IPS DF 4.7 (cell line): ENCODE results near the gene SSPN.
"Not testable (repeated sequence)": the region's sequence is repeated elsewhere in the genome, so short reads cannot be mapped to it uniquely, and the experiment has no call there.

Experiments used
- DNase-seq: peaks from one replicate; pipeline ENCODE4 v3.0.0-alpha.2; 2013; ENCODE audit warnings: low spot score; ENCODE audit errors: extremely low read depth

SSPN gene

DNA sequence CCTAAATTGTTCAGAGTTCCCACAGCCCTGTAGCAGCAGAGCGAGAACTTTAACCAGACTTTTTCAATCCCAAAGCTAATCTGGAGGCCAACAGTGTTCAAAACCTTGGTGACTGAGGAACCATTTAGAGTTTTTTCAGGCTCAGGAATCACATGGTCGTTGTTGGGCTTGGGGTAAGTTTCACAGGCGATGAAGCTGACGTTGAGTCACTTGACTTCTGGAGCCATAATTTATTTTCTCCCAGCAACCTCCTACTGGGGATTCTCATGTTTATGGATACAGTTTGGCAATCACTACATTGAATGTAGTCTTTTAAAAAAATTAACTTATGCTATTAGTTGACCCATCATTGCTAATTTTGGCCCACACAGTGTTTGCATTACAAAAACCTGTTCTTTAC lies 34.5 kb downstream of the SSPN start:
- DNase-seq: no peak

DNA sequence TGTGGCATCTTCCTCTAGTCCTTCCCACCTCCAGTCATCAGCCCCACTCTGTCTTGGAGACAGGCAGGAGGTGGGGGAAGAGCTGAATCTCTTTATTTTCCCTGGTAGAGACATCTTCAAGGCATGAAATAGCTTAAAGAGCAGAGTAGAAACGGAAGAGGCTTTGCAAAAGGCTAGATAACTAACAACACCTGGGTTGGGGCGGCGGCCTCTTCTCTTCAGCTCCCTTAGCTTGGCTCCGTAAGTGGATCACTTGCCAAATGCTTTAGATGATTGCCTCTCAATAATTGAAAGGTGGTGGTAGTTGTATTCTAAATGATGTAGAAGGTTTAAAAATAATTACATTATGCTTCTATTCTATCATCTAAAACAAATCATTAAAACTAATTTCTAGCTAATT lies 36.1 kb downstream of the SSPN start:
- DNase-seq: no peak

DNA sequence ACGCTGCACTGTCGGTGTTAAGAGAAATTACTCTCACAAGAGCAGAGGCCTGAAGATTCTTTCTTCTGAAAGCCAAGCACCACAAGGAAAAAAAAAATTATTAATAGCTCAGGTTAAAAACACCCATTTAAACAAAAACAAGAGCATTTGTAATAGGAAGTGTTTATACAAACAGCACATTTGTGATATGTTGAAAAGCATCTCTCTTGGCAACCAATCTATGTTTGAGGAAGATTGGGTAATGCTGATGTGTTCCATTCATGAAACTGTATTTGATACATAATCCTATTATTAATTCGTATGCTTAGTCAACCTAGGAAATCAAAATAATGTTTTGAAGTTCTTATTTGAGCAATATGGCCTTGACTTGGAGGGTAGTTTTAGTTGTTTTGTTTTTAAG lies 36.5 kb downstream of the SSPN start:
- DNase-seq: no peak

DNA sequence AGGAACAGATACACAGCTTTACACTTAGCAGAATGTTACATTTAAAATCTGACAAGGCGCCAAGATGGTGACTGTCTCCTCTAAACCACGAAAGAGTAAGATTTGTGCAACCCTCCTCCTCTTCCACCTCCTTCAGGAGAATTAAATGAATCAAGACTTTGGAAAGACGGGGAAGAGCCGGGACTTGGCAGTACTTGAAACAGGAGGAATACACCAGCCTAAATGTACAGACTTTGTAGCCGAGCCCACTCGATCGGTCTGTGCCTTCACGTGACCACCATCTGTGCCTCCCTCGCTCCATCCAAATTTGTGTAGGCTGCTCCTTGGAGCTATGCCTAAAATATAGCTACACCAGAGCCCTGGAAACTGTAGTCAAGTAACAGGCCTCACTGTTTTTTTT lies 38.3 kb downstream of the SSPN start:
- DNase-seq: no peak

DNA sequence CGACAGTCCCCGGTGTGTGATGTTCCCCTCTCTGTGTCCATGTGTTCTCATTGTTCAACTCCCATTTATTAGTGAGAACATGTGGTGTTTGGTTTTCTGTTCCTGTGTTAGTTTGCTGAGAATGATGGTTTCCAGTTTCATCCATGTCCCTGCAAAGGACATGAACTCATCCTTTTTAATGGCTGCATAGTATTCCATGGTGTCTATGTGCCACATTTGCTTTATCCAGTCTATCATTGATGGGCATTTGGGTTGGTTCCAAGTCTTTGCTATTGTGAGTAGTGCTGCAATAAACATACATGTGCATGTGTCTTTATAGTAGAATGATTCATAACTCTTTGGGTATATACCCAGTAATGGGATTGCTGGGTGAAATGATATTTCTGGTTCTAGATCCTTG lies 40.1 kb downstream of the SSPN start:
- not testable (repeated sequence) for DNase-seq

DNA sequence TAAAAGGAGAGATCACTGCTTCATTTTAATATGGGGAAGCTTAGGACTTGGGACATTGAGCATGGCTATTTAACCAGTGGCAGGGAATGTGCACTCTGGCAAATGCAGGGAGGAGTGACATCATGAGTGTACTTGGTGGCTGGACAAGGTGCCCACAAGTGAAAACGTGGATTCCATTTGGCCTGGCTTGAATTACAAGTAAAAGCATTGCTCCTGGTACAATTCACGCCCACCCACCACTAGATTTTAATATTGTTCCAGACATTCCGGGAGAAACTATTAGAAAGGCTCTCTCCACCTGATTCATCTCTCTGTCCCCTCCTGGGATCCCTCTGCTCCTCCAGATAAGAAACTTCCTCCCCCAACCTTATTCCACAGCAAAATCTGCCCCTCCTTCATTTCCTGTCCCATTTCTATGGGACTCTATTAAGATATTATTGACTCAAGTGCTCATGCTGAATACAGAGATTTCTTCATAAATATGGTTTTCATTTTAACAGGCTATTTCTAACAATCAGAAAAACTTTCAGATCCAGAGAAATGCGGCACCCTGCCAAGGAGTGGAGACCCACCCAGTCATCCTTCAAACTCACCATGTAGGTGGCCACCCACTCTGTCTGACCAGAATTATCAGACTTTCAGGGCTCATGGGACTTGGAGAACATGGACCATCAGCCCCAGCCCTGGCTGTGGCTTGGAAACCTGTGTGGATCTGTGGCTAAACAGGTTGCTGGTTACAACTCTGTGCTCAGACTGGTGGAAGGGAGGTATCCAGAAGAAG lies 43.2 kb downstream of the SSPN start:
- DNase-seq: no peak

DNA sequence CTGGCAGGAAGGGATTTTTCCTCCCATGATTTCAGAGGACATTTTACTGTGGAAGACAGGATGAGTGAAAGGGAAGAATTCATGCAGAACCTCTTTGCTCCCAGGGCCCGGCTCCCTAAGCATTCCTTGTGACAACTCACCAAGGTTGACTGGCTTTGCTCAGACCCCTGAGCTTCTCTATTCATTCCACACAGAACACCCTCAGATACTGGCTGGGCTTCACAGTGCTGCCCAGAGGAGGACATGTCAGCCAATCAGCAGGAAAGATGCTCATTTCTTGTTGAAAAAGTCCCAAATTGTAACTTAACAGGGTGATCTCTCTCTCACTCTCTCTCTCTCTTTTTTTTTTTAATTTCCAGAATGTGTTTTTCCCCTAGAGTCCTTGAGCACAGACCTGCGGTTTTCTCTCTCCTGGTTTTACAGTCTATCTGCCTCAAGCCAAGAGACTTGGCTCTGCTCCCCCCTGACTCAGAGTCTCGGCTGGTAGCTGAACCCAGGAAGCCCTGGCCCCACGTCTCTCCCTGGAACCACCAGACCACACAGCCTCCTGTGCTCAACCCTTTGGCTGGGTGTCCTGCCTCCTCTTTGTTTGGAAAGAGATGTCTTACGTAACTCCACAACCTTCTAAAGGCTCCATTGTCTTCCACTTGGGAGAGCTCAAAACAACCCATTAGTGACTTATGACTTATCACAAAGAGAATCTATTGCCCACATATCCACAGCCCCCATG lies 43.9 kb downstream of the SSPN start:
- no peak for DNase-seq

DNA sequence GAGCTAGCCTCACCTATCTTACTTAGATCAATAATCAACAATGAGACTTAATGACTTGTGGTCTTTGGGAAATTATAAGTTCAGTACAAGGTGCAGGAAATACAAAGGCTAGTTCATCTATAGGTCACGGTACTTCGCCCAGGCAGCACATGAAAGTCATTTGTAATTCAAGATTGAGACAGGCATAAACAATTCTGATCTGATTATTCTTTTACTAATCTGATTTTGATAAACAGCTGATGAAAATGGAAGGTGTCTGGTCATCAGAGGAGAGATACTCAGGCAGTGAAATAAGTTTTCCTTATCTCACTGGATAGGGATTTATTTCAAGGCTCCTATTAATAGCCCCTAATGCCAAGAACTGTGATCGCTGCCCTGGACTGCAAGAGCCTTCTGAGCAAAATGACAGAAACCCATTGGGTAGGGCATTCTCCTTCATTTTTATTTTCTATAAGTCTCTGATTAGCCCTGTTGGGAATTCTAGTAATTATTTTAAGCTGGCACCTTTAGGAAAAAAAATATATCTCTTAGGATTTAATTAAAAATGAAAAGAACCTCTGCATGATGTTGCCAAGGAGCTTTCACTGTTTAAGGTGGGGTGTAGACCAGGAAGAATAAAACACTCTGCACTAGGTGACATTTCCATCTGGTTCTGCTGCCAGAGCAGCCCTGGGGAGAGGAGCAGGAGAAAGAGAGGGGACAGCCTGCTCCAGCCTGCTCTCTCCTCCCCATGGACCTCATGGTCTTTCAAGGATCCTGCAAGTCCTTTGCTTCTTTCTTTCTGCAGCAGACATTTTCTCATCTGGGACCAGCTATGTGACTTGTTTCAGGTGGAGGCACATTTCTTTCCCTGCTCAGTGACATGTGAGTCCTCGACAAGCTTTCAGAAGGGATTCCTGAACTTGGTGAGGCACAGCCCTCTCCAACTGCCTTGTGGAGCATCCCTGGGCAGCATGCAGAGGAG lies 44.8 kb downstream of the SSPN start:
- no peak for DNase-seq

DNA sequence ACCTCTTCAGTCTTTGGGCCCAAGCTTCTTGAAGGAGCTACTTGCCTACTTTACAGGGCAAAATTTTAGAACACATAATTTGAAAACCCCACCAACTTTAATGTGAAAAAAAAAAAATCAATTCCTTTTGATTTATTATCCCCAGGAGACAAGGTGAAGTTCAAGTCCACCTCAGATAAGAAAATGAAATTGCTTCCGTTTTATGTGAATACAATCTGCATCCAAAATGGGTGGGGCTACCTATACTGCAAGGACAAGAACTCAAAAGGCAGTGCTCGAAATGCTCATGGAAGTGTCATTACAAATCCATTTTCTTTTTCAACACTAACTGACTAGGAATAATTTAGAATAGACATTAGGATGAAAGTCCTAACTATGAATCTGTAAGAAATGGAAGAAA lies 45.7 kb downstream of the SSPN start:
- DNase-seq: no peak

DNA sequence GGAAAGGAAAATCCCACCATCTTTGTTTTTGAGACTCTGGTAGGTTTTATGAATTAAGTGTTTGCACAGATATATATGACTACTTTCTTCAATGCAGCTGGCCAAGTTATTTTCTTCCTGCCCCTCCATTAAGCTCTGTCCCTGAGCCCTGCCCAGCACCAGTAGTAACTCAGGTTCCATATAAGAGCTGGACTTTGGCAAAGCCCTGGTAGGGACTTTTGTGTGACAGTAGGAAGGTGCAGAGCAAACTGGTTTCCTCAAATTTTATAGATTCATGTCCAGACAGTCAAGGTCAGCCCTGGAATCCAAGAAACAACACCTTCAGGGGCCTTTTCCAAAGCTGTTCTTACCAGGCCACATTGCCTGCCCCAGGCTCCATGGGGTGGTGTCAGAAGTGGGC lies 47.3 kb downstream of the SSPN start:
- no peak for DNase-seq

DNA sequence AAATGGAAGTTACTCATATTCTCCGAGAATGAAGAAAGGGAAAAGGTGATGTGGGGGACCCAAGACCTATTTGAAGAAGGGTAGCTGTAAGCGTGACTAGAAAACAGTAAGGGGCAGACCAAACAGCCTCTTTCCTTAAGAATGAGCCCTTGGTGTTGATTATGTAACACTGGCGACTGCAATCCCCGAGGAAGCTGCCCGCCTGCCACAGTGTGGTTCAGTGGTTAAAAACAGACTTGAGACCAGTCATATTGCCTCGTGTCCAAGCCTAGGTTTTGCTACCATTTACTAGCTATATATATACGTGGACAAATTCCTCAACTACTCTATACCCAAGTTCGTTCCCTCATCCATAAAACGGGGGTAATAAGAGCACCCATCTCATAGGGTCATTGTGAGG lies 49.1 kb downstream of the SSPN start:
- DNase-seq: no peak

DNA sequence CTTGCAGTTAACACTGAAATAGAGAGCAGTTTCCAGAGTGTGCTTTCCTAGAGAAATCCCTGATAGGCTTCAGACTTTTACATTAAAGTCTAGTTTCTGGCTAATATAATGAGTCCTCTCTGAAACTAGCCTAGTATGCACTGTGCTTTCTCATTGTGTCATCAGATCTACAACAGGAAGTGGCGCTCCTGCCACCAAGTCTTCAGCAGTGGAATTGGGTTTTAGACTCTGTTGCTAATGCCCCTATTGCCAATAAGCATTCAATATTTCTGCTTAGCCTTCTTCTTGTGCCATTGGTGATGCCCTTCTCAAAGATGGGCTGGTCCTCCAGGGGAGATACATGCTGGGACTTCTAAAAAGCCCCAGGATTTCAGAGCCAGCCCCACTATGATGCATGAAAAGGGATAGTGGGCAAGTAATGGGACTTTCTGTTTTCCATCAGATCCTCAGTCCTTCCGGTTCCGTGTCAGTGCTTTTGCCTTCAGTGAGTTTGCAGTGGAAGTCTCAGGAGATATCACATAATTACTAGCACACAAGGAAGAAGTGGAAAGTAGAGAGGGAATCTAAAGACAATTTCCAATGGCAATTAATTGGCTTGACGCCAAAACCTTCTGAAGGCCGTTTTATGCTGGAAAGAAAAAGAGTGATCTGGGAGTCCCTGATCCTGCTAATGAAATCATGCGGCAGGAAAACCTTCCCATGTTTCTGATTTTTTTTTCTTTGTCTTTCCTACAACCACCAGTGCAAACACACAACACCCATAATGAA lies 50.0 kb downstream of the SSPN start:
- DNase-seq: no peak

DNA sequence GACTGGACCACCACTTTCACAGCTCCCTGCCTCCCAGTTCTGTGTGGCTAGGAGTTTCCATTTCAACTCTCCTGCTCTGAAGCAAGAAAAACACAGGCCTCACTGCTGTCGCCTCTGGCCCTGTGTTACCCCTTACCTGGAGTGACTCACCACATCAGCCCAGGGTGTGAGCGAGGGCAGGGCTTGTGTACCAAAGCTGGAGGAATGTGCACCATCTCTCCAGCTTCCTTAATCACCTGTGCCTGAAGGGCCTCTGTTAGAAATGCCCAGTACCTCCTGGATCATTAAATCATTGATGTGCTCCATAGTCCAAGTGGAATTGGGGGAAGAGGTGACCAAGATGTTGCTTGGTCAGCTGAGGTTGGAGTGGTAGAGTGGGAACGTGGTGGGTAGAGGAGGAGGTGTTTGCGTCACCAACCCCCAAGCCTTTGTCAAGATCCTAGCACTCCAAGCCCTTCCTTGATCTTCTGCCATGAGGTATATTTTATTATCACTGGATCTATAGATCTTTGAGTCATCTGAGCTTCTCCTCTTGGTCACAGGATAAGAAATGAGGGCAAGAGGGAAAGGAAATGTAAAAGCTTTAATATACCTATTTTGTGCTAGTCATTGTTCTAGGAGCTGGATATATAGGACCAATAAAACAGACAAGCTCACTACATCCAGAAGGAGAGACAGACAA lies 51.3 kb downstream of the SSPN start:
- no peak for DNase-seq

DNA sequence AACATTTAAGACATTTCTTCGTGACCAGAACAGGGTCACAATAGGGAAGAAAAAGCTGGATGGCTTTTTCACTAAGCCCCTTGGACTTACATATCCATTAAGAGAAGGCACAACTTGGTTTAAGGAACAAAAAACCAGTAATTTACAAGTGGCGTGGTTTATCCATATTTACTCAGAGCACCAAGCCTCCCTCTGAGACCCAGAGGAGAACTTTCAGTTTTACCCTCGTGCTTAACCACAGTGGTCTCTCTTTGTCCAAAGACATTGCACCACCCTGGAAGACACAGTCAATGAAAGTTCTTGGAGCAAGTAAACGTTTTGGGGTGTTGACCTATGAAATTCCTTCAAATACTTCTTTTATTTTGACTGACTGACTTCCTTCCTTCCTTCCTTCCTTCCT lies 52.5 kb downstream of the SSPN start:
- DNase-seq: no peak

DNA sequence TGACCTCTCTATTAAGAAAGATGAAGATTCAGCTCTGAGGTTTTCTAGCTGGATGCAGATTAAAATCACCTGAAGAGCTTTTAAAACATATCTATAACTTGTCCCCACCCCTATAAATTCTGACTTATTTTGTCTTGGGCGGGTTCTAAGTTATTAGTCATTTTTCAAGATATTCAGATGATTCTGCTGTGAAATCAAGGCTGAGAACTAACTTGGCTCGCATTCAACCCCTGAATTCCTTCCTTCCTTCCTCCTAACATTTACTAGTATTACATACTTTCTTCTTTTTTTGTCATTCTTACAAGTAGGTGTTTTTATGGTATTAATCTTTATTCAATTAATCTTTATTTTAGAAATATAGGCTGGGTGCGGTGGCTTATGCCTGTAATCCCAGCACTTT lies 55.4 kb downstream of the SSPN start:
- DNase-seq: no peak

DNA sequence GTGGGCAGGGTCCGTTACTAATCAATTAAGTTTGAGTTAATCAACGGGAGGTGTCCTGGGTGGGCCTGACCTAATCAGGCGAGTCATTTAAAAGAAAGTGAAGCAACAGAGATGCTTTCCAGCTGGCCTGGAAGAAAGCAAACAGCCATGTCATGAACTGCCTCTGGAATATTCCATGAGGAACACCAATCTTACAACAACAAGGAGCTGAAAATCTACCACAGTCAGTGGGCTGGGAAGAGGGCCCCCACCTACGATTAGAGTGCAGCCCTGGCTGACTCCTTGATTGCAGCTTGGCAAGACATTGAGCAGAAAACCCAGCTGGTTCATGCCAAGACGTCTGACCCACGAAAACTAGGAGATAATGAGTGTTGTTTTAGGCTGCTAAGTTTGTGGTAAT lies 56.2 kb downstream of the SSPN start:
- no peak for DNase-seq

DNA sequence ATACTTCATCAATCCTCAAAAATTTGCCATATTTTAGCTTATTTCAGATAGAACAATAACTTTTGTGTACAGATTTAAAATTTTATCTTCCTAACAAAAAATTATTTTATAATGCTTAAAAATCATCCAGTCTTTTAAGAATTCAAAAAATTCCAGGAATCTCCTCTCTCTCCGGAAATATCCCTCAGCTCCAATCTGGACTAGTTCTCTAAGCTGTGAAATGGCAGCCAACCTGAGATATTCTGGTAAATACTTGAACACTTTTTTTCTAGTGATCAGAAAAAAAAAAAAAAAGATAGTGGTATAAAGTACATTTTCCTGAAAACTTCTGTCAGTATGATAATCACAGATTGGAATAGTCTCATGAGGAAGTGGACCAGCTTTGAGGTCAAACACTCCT lies 57.6 kb downstream of the SSPN start:
- no peak for DNase-seq

DNA sequence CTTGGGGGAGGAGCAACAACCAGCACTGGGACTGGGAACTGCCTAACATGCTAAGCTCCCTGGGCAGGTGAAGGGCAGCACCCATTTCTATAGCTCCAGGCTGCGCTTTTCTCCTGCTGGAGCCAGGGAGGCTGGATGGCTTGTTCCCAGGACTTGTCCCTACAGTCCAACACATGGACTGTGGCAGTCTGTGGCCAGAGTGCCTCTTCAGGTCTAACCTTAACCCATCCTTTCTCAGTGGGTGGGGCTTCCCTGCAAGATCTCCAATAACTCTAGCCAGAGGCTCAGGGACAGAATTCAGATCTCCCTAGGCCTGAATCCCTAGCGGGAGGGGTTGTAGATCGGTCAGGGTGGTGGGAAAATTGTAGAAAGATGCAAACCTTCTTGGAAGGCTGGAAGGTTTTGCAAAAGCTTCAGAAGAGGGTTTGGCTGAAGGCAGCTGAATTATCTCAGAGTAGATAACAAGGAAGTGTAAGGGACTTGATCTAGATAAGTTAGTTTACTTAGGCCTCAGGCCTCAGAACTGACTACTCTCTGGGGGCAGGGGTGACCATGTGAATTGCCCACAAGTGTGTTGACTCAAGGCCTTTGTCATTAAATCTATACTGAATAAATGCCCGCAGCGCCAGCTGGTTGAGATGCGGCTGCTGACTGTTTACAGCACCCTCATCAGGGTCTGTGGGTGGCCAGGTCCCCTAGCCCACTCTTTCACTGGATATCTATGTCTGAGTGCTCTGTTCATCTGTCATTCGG lies 60.7 kb downstream of the SSPN start:
- no peak for DNase-seq

DNA sequence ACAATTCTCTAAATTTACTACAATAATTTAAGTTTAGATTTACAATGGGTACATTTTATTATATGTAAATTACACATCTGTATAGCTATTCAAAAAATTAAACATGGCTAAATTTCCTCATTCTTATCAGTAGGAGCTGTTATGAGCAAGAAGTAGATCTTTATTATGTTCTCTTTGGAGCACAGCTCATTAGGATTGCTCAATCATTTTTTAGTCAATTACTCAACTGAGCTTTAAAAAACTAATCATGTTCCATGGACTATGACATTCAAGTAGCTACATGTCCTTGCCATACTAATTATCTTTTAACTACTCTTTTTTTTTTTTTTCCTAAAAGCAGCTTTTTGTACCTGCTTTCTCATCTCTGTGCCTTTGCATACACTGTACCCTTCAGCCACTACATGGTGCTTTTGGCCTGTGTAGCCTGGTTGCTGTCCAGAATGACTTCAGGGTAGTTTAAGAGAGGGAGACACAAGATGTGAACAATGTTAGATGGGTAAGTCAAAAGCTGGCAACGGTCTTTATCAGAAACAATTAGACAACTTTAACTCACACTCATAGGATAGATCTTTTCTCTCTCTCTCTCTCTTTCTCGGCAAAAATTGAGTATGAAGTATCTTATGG lies 69.0 kb downstream of the SSPN start:
- DNase-seq: no peak
